ENCODE measurements around the gene GOLGA6A.
"Not testable (repeated sequence)": the region's sequence is repeated elsewhere in the genome, so short reads cannot be mapped to it uniquely, and the experiment has no call there.

- not testable (repeated sequence) for TF ChIP-seq CTCF (IDR thresholded peaks at IDR 0.05; ENCODE audit: insufficient read depth, low read length, poor library complexity, severe bottlenecking); EZH2phosphoT487 (conservative IDR thresholded peaks at IDR 0.05; ENCODE audit: low read length)
Measured at GRCh38 chr15:74052271-74053260, 29.8 kb downstream of the GOLGA6A start.

Measured in SU-DHL-6 (cell line).